DOHH2 (cell line): ENCODE data around the gene MEDAG.

ENCODE experiments used
- H3F3A ChIP-seq: fragments of 200-600 bp; sonication (generic), shearing (Covaris generic); 2 replicates; pipeline ENCODE4 v1.6.0; 2016; ENCODE audit warnings: antibody characterized with exemption, mild to moderate bottlenecking; ENCODE audit not compliant: control insufficient read depth, insufficient read depth
- H3K27ac ChIP-seq: fragments of 200-600 bp; sonication (generic); 2 replicates; pipeline ENCODE4 v1.5.1; 2014; ENCODE audit warnings: low read depth, mild to moderate bottlenecking, low read length, moderate library complexity
- H3K27me3 ChIP-seq: fragments of 200-600 bp; sonication (generic); 2 replicates; pipeline ENCODE4 v1.6.1; 2014; ENCODE audit warnings: mild to moderate bottlenecking, low read length, mixed read lengths; ENCODE audit not compliant: control insufficient read depth
- H3K36me3 ChIP-seq: fragments of 200-600 bp; sonication (generic); 2 replicates; pipeline ENCODE4 v1.6.1; 2014; ENCODE audit warnings: mild to moderate bottlenecking, low read length, moderate library complexity, mixed read lengths; ENCODE audit not compliant: control insufficient read depth
- H3K4me1 ChIP-seq: fragments of 200-600 bp; sonication (generic); 2 replicates; pipeline ENCODE4 v1.6.1; 2014; ENCODE audit warnings: mild to moderate bottlenecking, low read length, mixed read lengths; ENCODE audit not compliant: control insufficient read depth
- H3K4me2 ChIP-seq: fragments of 200-600 bp; sonication (generic); 2 replicates; pipeline ENCODE4 v1.6.0; 2014; ENCODE audit warnings: mild to moderate bottlenecking, low read length, moderate library complexity
- H3K4me3 ChIP-seq: fragments of 200-600 bp; sonication (generic); 2 replicates; pipeline ENCODE4 v1.5.1; 2014; ENCODE audit warnings: mild to moderate bottlenecking, low read length, mixed read lengths
- H3K79me2 ChIP-seq: fragments of 200-600 bp; sonication (generic); 2 replicates; pipeline ENCODE4 v1.6.1; 2014; ENCODE audit warnings: mild to moderate bottlenecking, low read length, mixed read lengths; ENCODE audit not compliant: control insufficient read depth
- H3K9me2 ChIP-seq: fragments of 200-600 bp; sonication (generic); replicated peaks from 2 replicates; pipeline ENCODE4 v1.6.1; 2014; ENCODE audit warnings: mild to moderate bottlenecking, low read length, mixed read lengths; ENCODE audit not compliant: control insufficient read depth
- H3K9me3 ChIP-seq: fragments of 200-600 bp; sonication (generic); 2 replicates; pipeline ENCODE4 v1.6.1; 2014; ENCODE audit warnings: antibody characterized with exemption, low read length, mixed read lengths; ENCODE audit not compliant: control insufficient read depth, insufficient read depth
- H4K20me1 ChIP-seq: fragments of 200-600 bp; sonication (generic); 2 replicates; pipeline ENCODE4 v1.6.0; 2014; ENCODE audit warnings: low read depth, mild to moderate bottlenecking, antibody characterized with exemption, low read length, moderate library complexity; ENCODE audit not compliant: control insufficient read depth, insufficient read depth
- EZH2phosphoT487 ChIP-seq: fragments of 200-600 bp; sonication (generic); IDR thresholded peaks from 2 replicates; pipeline ENCODE4 v1.6.1; 2017; ENCODE audit warnings: borderline replicate concordance, mild to moderate bottlenecking, antibody characterized with exemption, low read length, moderate library complexity, mixed read lengths
- TF ChIP-seq, protein P1 (sequence below): fragments of 200-600 bp; sonication (generic); IDR thresholded peaks from one replicate; pipeline ENCODE4 v1.5.1; 2014; ENCODE audit warnings: antibody characterized with exemption, mild to moderate bottlenecking, low read depth, low read length; ENCODE audit not compliant: poor library complexity, severe bottlenecking

MEDAG gene

DNA sequence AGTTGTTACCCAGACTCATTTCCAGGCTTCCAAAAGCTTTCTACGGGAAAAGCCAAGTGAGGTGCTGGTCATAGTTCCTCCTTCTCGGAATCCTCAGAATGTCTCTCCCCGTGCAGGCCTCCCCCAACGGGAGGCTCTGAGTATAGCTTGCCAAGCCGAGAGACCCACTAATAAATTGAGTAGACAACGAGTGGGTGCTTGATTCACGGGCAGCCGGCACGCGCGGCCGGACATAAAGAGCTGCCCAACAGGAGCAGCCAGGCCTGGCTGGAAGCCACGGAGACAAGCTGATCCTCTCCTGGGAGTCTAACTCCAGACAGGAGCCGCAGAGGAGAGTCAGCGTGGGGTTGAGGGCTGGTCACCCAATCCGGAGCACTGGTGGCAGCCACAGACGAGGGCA, 43.4 kb upstream of the MEDAG start:
- no peak overlapping the region for H3K27ac ChIP-seq
- H3K9me2 ChIP-seq, result no peaks in the 10 kb centered on the region
- no peaks in the 10 kb centered on the region for H3F3A ChIP-seq
- peaks cover 10% of the 10 kb centered on the region for H3K27me3 ChIP-seq
- no peak overlapping the region for H3K4me2 ChIP-seq
- no peak for TF ChIP-seq EZH2phosphoT487
- TF ChIP-seq, protein P1, sequence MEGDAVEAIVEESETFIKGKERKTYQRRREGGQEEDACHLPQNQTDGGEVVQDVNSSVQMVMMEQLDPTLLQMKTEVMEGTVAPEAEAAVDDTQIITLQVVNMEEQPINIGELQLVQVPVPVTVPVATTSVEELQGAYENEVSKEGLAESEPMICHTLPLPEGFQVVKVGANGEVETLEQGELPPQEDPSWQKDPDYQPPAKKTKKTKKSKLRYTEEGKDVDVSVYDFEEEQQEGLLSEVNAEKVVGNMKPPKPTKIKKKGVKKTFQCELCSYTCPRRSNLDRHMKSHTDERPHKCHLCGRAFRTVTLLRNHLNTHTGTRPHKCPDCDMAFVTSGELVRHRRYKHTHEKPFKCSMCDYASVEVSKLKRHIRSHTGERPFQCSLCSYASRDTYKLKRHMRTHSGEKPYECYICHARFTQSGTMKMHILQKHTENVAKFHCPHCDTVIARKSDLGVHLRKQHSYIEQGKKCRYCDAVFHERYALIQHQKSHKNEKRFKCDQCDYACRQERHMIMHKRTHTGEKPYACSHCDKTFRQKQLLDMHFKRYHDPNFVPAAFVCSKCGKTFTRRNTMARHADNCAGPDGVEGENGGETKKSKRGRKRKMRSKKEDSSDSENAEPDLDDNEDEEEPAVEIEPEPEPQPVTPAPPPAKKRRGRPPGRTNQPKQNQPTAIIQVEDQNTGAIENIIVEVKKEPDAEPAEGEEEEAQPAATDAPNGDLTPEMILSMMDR, result no peak
- no peaks in the 10 kb centered on the region for H3K36me3 ChIP-seq
- H3K4me3 ChIP-seq, result no peak overlapping the region
- no peaks in the 10 kb centered on the region for H3K9me3 ChIP-seq
- no peaks in the 10 kb centered on the region for H4K20me1 ChIP-seq
- H3K4me1 ChIP-seq, result no peaks in the 10 kb centered on the region
- no peaks in the 10 kb centered on the region for H3K79me2 ChIP-seq

DNA sequence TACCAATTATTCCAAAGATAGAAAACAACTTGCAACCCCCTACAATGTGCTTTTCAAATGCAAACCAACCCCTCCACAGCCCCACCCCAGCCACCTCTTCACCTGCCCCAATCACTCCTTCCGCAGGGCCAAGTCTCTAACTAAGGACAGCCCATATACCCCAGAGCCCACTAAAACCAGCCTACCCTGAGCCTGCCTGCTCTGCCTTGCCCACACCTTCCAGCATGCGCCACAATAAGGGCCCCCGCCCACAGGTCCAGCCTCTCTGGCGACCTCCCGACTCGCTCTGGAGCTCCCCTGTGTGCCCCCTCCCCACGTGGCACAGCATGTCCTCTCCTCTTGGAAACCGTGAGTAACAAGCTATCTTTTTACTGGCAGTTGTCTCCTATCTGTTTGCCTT, 42.8 kb upstream of the MEDAG start:
- Histone ChIP-seq H3K4me3 (no peak overlapping the region), H3K9me2 (no peaks in the 10 kb centered on the region), H3K4me1 (no peaks in the 10 kb centered on the region), H3K79me2 (no peaks in the 10 kb centered on the region), H4K20me1 (no peaks in the 10 kb centered on the region), H3K9me3 (no peaks in the 10 kb centered on the region), H3F3A (no peaks in the 10 kb centered on the region), H3K27ac (no peak overlapping the region), H3K27me3 (peaks cover 10% of the 10 kb centered on the region), H3K36me3 (no peaks in the 10 kb centered on the region), H3K4me2 (no peak overlapping the region)
- TF ChIP-seq, protein P1, result no peak
- no peak for TF ChIP-seq EZH2phosphoT487

DNA sequence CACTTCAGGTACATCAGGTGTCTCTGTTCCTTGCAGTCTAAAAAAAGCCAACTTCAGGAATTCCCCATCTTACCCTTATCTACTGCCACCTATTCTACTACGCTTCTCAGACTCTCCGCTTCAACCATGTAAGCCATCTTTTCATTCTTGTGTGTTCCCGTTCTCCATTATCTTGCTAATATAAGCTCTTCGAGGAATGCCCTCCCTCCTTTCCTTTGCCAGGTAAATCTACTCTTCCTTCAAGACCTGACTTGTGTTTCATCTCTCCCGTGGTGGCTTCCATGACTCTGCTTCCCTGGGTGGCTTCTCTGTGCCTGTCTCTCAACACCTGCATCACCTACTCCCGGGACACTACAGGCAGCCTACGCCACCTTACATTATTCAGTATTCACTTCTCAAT, 42.3 kb upstream of the MEDAG start:
- H3K27ac ChIP-seq, result no peak overlapping the region
- H3K4me3 ChIP-seq, result no peak overlapping the region
- no peaks in the 10 kb centered on the region for H3K36me3 ChIP-seq
- no peaks in the 10 kb centered on the region for H3K9me2 ChIP-seq
- H3F3A ChIP-seq, result no peaks in the 10 kb centered on the region
- H3K4me2 ChIP-seq, result no peak overlapping the region
- H3K79me2 ChIP-seq, result no peaks in the 10 kb centered on the region
- H4K20me1 ChIP-seq, result no peaks in the 10 kb centered on the region
- TF ChIP-seq, protein P1, result no peak
- H3K9me3 ChIP-seq, result no peaks in the 10 kb centered on the region
- H3K27me3 ChIP-seq, result peaks cover 10% of the 10 kb centered on the region
- H3K4me1 ChIP-seq, result no peaks in the 10 kb centered on the region
